H1 (cell line): Measurements from ENCODE around the gene ZNF576. TPM values are rescaled to one million over a fixed set of nuclear protein-coding genes. Genes with fewer than 3 reads are reported as not detected.

ENCODE experiments used
- CTCF ChIA-PET: fragments of 300-600 bp; sonication (Branson Sonifier 250); formaldehyde crosslinking; loops from one replicate; lab custom pipeline; 2021; ENCODE audit not compliant: partially characterized antibody; lab: Charles Lee
- POLR2A ChIA-PET: fragments of 300-600 bp; sonication (Branson Sonifier 250); formaldehyde crosslinking; loops from one replicate; lab custom pipeline; 2021; ENCODE audit warnings: inconsistent platforms; ENCODE audit not compliant: partially characterized antibody; lab: Charles Lee
- DNase-seq, 2 experiments: peaks; one replicate each; pipeline versions ENCODE4 v3.0.0 to v3.0.0-alpha.2; 2010 to 2022; ENCODE audit warnings: low spot score in 2 of 2, low read depth in 1 of 2, mixed read lengths in 1 of 2
- FAIRE-seq: peaks from 2 replicates; lab custom pipeline; 2011; peaks lifted over from hg19 to GRCh38; lab: Jason Lieb, UNC
- H2AFZ ChIP-seq: 2 replicates; pipeline ENCODE4 v1.8.1; 2012; ENCODE audit warnings: low read length, inconsistent platforms
- H2AK5ac ChIP-seq: 2 replicates; pipeline ENCODE4 v1.6.1; 2013; ENCODE audit warnings: low read depth, low read length
- H2BK120ac ChIP-seq: replicated peaks from 2 replicates; pipeline ENCODE3; 2013; ENCODE audit warnings: low read depth, low read length, inconsistent platforms
- H2BK12ac ChIP-seq: 2 replicates; pipeline ENCODE4 v1.6.1; 2013; ENCODE audit warnings: low read depth, low read length
- H2BK15ac ChIP-seq: 2 replicates; pipeline ENCODE4 v1.6.1; 2013; ENCODE audit warnings: low read length
- H2BK20ac ChIP-seq: 2 replicates; pipeline ENCODE4 v1.6.1; 2013; ENCODE audit warnings: low read length
- H2BK5ac ChIP-seq: 2 replicates; pipeline ENCODE4 v1.6.1; 2013; ENCODE audit warnings: low read depth, low read length
- H3K14ac ChIP-seq: 2 replicates; pipeline ENCODE4 v1.6.1; 2013; ENCODE audit warnings: inconsistent platforms; ENCODE audit not compliant: insufficient read length
- H3K18ac ChIP-seq: 2 replicates; pipeline ENCODE4 v1.6.1; 2013; ENCODE audit warnings: low read length; ENCODE audit errors: extremely low read depth
- H3K23ac ChIP-seq: 2 replicates; pipeline ENCODE4 v1.6.1; 2013; ENCODE audit warnings: inconsistent platforms; ENCODE audit not compliant: insufficient read length
- H3K23me2 ChIP-seq: 2 replicates; pipeline ENCODE4 v1.6.1; 2013; ENCODE audit warnings: low read depth, low read length
- H3K27ac ChIP-seq: 2 replicates; pipeline ENCODE4 v1.6.1; 2011; ENCODE audit warnings: low read depth, low read length, inconsistent platforms
- H3K27me3 ChIP-seq, 4 experiments: replicated peaks in 1 of 4; 1 replicate in 1 of 4; 2 replicates in 3 of 4; pipeline versions ENCODE4 v1.6.1 to v1.8.1; 2011 to 2013; ENCODE audit warnings: low read length in 3 of 4, mild to moderate bottlenecking in 3 of 4, inconsistent platforms in 2 of 4, mixed read lengths in 2 of 4, moderate library complexity in 1 of 4; ENCODE audit not compliant: control insufficient read depth in 3 of 4, insufficient read depth in 3 of 4; ENCODE audit errors: extremely low read depth in 1 of 4
- H3K36me3 ChIP-seq, 4 experiments: 2 replicates each; pipeline versions ENCODE4 v1.6.1 to v1.8.1; 2011 to 2013; ENCODE audit warnings: mild to moderate bottlenecking in 4 of 4, low read length in 3 of 4, moderate library complexity in 2 of 4, control low read depth in 1 of 4, inconsistent platforms in 1 of 4; ENCODE audit not compliant: insufficient read depth in 4 of 4, control insufficient read depth in 2 of 4
- H3K4ac ChIP-seq: replicated peaks from 2 replicates; pipeline ENCODE3; 2013; ENCODE audit warnings: low read length, low read depth, mixed read lengths, inconsistent platforms; ENCODE audit not compliant: insufficient read length
- H3K4me1 ChIP-seq, 4 experiments: replicated peaks in 1 of 4; 1 replicate in 1 of 4; 2 replicates in 3 of 4; pipeline versions ENCODE4 v1.6.1 to v1.8.1; 2011 to 2013; ENCODE audit warnings: low read length in 3 of 4, inconsistent platforms in 2 of 4, mixed read lengths in 1 of 4; ENCODE audit not compliant: insufficient read depth in 4 of 4, control insufficient read depth in 3 of 4
- H3K4me2 ChIP-seq, 2 experiments: 2 replicates each; pipeline versions ENCODE4 v1.6.1 to v1.8.1; 2011 to 2013; ENCODE audit warnings: low read depth in 2 of 2, low read length in 2 of 2, control low read depth in 1 of 2, inconsistent platforms in 1 of 2, mild to moderate bottlenecking in 1 of 2; ENCODE audit not compliant: insufficient read depth in 1 of 2
- H3K4me3 ChIP-seq, 4 experiments: fragments of 200-600, 300-600 bp in 1 of 4; sonication (generic), shearing (Covaris generic), sonication (Bioruptor Twin) in 1 of 4; 2 replicates each; pipeline versions ENCODE4 v1.5.1 to v1.8.1; 2011 to 2016; ENCODE audit warnings: low read length in 4 of 4, low read depth in 3 of 4, control low read depth in 2 of 4, inconsistent platforms in 2 of 4, mild to moderate bottlenecking in 2 of 4, mixed read lengths in 1 of 4, moderate library complexity in 1 of 4; ENCODE audit not compliant: insufficient read depth in 2 of 4; ENCODE audit errors: extremely low read depth in 1 of 4
- H3K56ac ChIP-seq: replicated peaks from 2 replicates; pipeline ENCODE3; 2013; ENCODE audit warnings: low read depth, mild to moderate bottlenecking, mixed read lengths, low read length, inconsistent platforms; ENCODE audit not compliant: insufficient read length
- H3K79me1 ChIP-seq: 2 replicates; pipeline ENCODE4 v1.6.1; 2013; ENCODE audit warnings: low read depth, low read length, control low read depth
- H3K79me2 ChIP-seq, 2 experiments: 2 replicates each; pipeline versions ENCODE4 v1.6.1 to v1.8.1; 2012 to 2013; ENCODE audit warnings: low read length in 2 of 2, mild to moderate bottlenecking in 2 of 2, inconsistent platforms in 1 of 2; ENCODE audit not compliant: insufficient read depth in 2 of 2, control insufficient read depth in 1 of 2
- H3K9ac ChIP-seq, 4 experiments: replicated peaks in 1 of 4; 1 replicate in 1 of 4; 2 replicates in 3 of 4; pipeline versions ENCODE4 v1.6.1 to v1.8.1; 2011 to 2013; ENCODE audit warnings: low read depth in 3 of 4, low read length in 3 of 4, control low read depth in 2 of 4, mild to moderate bottlenecking in 2 of 4, moderate library complexity in 2 of 4, inconsistent platforms in 1 of 4; ENCODE audit errors: extremely low read depth in 1 of 4
- H3K9me3 ChIP-seq, 2 experiments: 2 replicates each; pipeline versions ENCODE4 v1.6.1 to v1.8.1; 2012 to 2013; ENCODE audit warnings: mild to moderate bottlenecking in 2 of 2, moderate library complexity in 2 of 2, control low read depth in 1 of 2, inconsistent platforms in 1 of 2, low read depth in 1 of 2, low read length in 1 of 2, mixed read lengths in 1 of 2; ENCODE audit not compliant: insufficient read depth in 2 of 2
- H4K20me1 ChIP-seq, 2 experiments: replicated peaks in 1 of 2; 2 replicates each; pipeline versions ENCODE3 to v1.8.1; 2011 to 2013; ENCODE audit warnings: inconsistent platforms in 2 of 2, low read length in 2 of 2, mild to moderate bottlenecking in 1 of 2; ENCODE audit not compliant: insufficient read depth in 2 of 2, control insufficient read depth in 1 of 2
- H4K5ac ChIP-seq: 2 replicates; pipeline ENCODE4 v1.6.1; 2013; ENCODE audit warnings: low read length, low read depth, mixed read lengths, inconsistent platforms; ENCODE audit not compliant: insufficient read length
- H4K8ac ChIP-seq: 2 replicates; pipeline ENCODE4 v1.8.0; 2013; ENCODE audit warnings: mild to moderate bottlenecking, moderate library complexity, low read length, inconsistent platforms; ENCODE audit not compliant: insufficient read depth; ENCODE audit errors: extremely low read depth
- H4K91ac ChIP-seq: replicated peaks from 2 replicates; pipeline ENCODE3; 2013; ENCODE audit warnings: low read length, mixed read lengths, inconsistent platforms; ENCODE audit not compliant: insufficient read length
- HDAC6 ChIP-seq: IDR thresholded peaks from one replicate; pipeline ENCODE4 v1.7.1; 2012; ENCODE audit warnings: low read depth, mild to moderate bottlenecking, inconsistent platforms, low read length, moderate library complexity
- KDM1A ChIP-seq: fragments of 200-600, 300-600 bp; sonication (generic); IDR thresholded peaks from 2 replicates; pipeline ENCODE4 v1.7.1; 2016; ENCODE audit warnings: mild to moderate bottlenecking, low read length, borderline replicate concordance
- ZNF274 ChIP-seq: IDR thresholded peaks from 2 replicates; pipeline ENCODE4 v1.7.0; 2012; ENCODE audit warnings: low read length, borderline replicate concordance; ENCODE audit errors: extremely low read depth
- WGBS, 2 experiments: shearing (Covaris generic) in 1 of 2; methylation state at CpG; one replicate each; pipeline versions ENCODE4 v1.1.6 to v1.1.7; 2013 to 2015; ENCODE audit warnings: low lambda C conversion rate in 2 of 2, mixed read lengths in 2 of 2, inconsistent platforms in 1 of 2, low coverage in 1 of 2, missing lambda C conversion rate in 1 of 2; ENCODE audit not compliant: insufficient replicate concordance in 2 of 2, insufficient coverage in 1 of 2, insufficient read length in 1 of 2; ENCODE audit errors: extremely low coverage in 1 of 2, missing lambda C conversion rate in 1 of 2; 5-methylcytosine and 5-hydroxymethylcytosine counted together
- polyA plus RNA-seq, 7 experiments: library from polyadenylated mRNA; depleted of rRNA in 3 of 7; stranded (reverse) in 5 of 7; unstranded in 2 of 7; fragments of >200 nt in 5 of 7; fragments of 200-250 nt in 2 of 7; gene quantifications; 1 replicate in 5 of 7; 2 replicates in 1 of 7; 4 replicates in 1 of 7; pipeline versions ENCODE4 v1.2.1 to v1.2.3, GENCODE V29; 2011 to 2013; ENCODE audit warnings: missing spikeins in 2 of 7, mixed read lengths in 2 of 7
- total RNA-seq: library from RNA; stranded (reverse); fragmentation: NEBNext Ultra II Directional; extraction: Animal tissue kit (Norgen Biotek cat#: 25700); gene quantifications from 2 replicates; pipeline ENCODE4 v1.2.1, GENCODE V29; 2021

Gene ZNF576
- total and polyA plus RNA-seq, 2 of the 8 experiments (the other 6 are each of a cell fraction or from before 2014, with no cell fraction given): 13.6 to 32.4 TPM

GRCh38 chr19:43634068-43634467 is 37.7 kb downstream of the ZNF576 start:
- H2BK15ac ChIP-seq: no peak overlapping the region
- H2AFZ ChIP-seq: no peak overlapping the region
- no peak overlapping the region for H3K4ac ChIP-seq
- no peak overlapping the region for H3K18ac ChIP-seq
- no peak overlapping the region for H3K56ac ChIP-seq
- H3K79me1 ChIP-seq: peaks cover 2% of the 10 kb centered on the region; the same call in 1 of the 2 replicates
- H4K8ac ChIP-seq: no peak overlapping the region
- H2BK120ac ChIP-seq: no peak overlapping the region
- ChIA-PET POLR2A (interaction anchor here (1.1 to 1.6 kb wide), 6 partner anchors 8 to 99 kb away, joined by 3 to 9 read pairs (median 4); no protein-coding TSS in a partner anchor), CTCF (interaction anchor here (1.2 to 3.5 kb wide), 6 partner anchors 9 to 79 kb away, joined by 3 to 22 read pairs (median 4); no protein-coding TSS in a partner anchor)
- H2AK5ac ChIP-seq: no peak overlapping the region
- no peaks in the 10 kb centered on the region for H3K36me3 ChIP-seq
- H4K91ac ChIP-seq: no peak overlapping the region
- no peak overlapping the region for H2BK20ac ChIP-seq
- H2BK12ac ChIP-seq: no peak overlapping the region
- H3K4me3 ChIP-seq: peak overlapping the region in 1 of 4 experiments; percentile 66; a peak in 1 of 8 replicates
- no peaks in the 10 kb centered on the region for H3K9me3 ChIP-seq
- H3K23ac ChIP-seq: no peak overlapping the region
- TF ChIP-seq HDAC6 (no peak), KDM1A (0 out of 2 replicates have a peak, but pooled peaks have one; percentile 28), ZNF274 (no peak)
- no peak overlapping the region for H3K27ac ChIP-seq
- H3K9ac ChIP-seq: no peak overlapping the region
- H2BK5ac ChIP-seq: no peak overlapping the region
- FAIRE-seq: no peak
- H3K4me2 ChIP-seq: peak overlapping the region; percentile 5 to 91; a peak in 2 of 4 replicates
- H3K4me1 ChIP-seq: peaks cover 7 to 25% (median 17%) of the 10 kb centered on the region in 4 experiments
- peaks cover 5 to 23% (median 13%) of the 10 kb centered on the region in 4 experiments for H3K27me3 ChIP-seq
- no peak for DNase-seq
- no peaks in the 10 kb centered on the region for H3K79me2 ChIP-seq
- 88% methylated on average over 5 of the region's 5 CpGs; no CpG with 5 or more reads in 1 of the 2 experiments for WGBS, 2 experiments
- no peak overlapping the region for H3K14ac ChIP-seq
- H4K5ac ChIP-seq: no peak overlapping the region
- H4K20me1 ChIP-seq: peaks cover 3 to 4% of the 10 kb centered on the region in 2 experiments
- H3K23me2 ChIP-seq: peaks cover 12% of the 10 kb centered on the region
